HEK293 (cell line): ENCODE results near the gene OR12D1.

Experiments
- CTCF ChIP-seq: fragments of 450-650 bp; formaldehyde crosslinking; IDR thresholded peaks from 2 replicates; pipeline ENCODE4 v1.5.1; 2016; ENCODE audit warnings: missing biosample characterization, missing genetic modification characterization
- TCF7L2 ChIP-seq: IDR thresholded peaks from 2 replicates; pipeline ENCODE4 v1.6.1; 2011; ENCODE audit warnings: low read depth, mild to moderate bottlenecking, inconsistent platforms, low read length, moderate library complexity, borderline replicate concordance
- ZNF302 ChIP-seq: fragments of 450-650 bp; formaldehyde crosslinking; IDR thresholded peaks from 2 replicates; pipeline ENCODE4 v1.5.1; 2016; ENCODE audit warnings: missing biosample characterization, missing genetic modification characterization, low read depth
- ZNF394 ChIP-seq: fragments of 450-650 bp; formaldehyde crosslinking; IDR thresholded peaks from 2 replicates; pipeline ENCODE4 v1.5.1; 2016; ENCODE audit warnings: missing biosample characterization, missing genetic modification characterization, mild to moderate bottlenecking, moderate library complexity, borderline replicate concordance
- TF ChIP-seq, protein P1 (sequence below): fragments of 450-650 bp; formaldehyde crosslinking; IDR thresholded peaks from 2 replicates; pipeline ENCODE4 v1.5.1; 2016; ENCODE audit warnings: missing biosample characterization, missing genetic modification characterization
- TF ChIP-seq, protein P2 (sequence below): fragments of 450-650 bp; formaldehyde crosslinking; IDR thresholded peaks from 2 replicates; pipeline ENCODE4 v1.5.1; 2016; ENCODE audit warnings: missing biosample characterization, missing genetic modification characterization, low read depth

- TF ChIP-seq TCF7L2 (no peak), CTCF (tag by site-specific recombination) (no peak), ZNF302 (tag by site-specific recombination) (no peak), ZNF394 (tag by site-specific recombination) (no peak)
- TF ChIP-seq, protein P1, sequence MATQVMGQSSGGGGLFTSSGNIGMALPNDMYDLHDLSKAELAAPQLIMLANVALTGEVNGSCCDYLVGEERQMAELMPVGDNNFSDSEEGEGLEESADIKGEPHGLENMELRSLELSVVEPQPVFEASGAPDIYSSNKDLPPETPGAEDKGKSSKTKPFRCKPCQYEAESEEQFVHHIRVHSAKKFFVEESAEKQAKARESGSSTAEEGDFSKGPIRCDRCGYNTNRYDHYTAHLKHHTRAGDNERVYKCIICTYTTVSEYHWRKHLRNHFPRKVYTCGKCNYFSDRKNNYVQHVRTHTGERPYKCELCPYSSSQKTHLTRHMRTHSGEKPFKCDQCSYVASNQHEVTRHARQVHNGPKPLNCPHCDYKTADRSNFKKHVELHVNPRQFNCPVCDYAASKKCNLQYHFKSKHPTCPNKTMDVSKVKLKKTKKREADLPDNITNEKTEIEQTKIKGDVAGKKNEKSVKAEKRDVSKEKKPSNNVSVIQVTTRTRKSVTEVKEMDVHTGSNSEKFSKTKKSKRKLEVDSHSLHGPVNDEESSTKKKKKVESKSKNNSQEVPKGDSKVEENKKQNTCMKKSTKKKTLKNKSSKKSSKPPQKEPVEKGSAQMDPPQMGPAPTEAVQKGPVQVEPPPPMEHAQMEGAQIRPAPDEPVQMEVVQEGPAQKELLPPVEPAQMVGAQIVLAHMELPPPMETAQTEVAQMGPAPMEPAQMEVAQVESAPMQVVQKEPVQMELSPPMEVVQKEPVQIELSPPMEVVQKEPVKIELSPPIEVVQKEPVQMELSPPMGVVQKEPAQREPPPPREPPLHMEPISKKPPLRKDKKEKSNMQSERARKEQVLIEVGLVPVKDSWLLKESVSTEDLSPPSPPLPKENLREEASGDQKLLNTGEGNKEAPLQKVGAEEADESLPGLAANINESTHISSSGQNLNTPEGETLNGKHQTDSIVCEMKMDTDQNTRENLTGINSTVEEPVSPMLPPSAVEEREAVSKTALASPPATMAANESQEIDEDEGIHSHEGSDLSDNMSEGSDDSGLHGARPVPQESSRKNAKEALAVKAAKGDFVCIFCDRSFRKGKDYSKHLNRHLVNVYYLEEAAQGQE (tag by site-specific recombination): no peak
- TF ChIP-seq, protein P2, sequence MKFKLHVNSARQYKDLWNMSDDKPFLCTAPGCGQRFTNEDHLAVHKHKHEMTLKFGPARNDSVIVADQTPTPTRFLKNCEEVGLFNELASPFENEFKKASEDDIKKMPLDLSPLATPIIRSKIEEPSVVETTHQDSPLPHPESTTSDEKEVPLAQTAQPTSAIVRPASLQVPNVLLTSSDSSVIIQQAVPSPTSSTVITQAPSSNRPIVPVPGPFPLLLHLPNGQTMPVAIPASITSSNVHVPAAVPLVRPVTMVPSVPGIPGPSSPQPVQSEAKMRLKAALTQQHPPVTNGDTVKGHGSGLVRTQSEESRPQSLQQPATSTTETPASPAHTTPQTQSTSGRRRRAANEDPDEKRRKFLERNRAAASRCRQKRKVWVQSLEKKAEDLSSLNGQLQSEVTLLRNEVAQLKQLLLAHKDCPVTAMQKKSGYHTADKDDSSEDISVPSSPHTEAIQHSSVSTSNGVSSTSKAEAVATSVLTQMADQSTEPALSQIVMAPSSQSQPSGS (tag by site-specific recombination): no peak
These were observed 9.8 kb downstream of the OR12D1 start for GRCh38 chr6:29424575-29424974.
